NCI-H2107 treated with DMSO at 0.1 percent for 48 hours (cell line): ENCODE measurements around the gene MBD5.

Experiments
- DNase-seq: peaks from one replicate; lab custom pipeline; 2025; ENCODE audit not compliant: unreplicated experiment; lab: John Stamatoyannopoulos, UW

The MBD5 gene

GRCh38 chr2:148022882-148023281, 2.0 kb downstream of the MBD5 start:
- no peak for DNase-seq

GRCh38 chr2:148023861-148024260, 3.0 kb downstream of the MBD5 start:
- no peak for DNase-seq

GRCh38 chr2:148026573-148026972, 5.7 kb downstream of the MBD5 start:
- no peak for DNase-seq

- no peak for DNase-seq
Measured at GRCh38 chr2:148027822-148028221, 6.9 kb downstream of the MBD5 start.

- no peak for DNase-seq
Measured at GRCh38 chr2:148028781-148029180, 7.9 kb downstream of the MBD5 start.

GRCh38 chr2:148031152-148031551, 10.3 kb downstream of the MBD5 start:
- DNase-seq = no peak

GRCh38 chr2:148032215-148032614, 11.3 kb downstream of the MBD5 start:
- no peak for DNase-seq

- DNase-seq = no peak
Measured at GRCh38 chr2:148039783-148040182, 18.9 kb downstream of the MBD5 start.

- DNase-seq = no peak
Measured at GRCh38 chr2:148042219-148042618, 21.3 kb downstream of the MBD5 start.

GRCh38 chr2:148044322-148044721, 23.4 kb downstream of the MBD5 start:
- no peak for DNase-seq

- no peak for DNase-seq
Measured at GRCh38 chr2:148046802-148047201, 25.9 kb downstream of the MBD5 start.

GRCh38 chr2:148048475-148049221, 27.8 kb downstream of the MBD5 start:
- no peak for DNase-seq

GRCh38 chr2:148049284-148049683, 28.4 kb downstream of the MBD5 start:
- DNase-seq = no peak

GRCh38 chr2:148052687-148053086, 31.8 kb downstream of the MBD5 start:
- DNase-seq = no peak

- DNase-seq = no peak
Measured at GRCh38 chr2:148058641-148059040, 37.8 kb downstream of the MBD5 start.

- DNase-seq = no peak
Measured at GRCh38 chr2:148063633-148064032, 42.7 kb downstream of the MBD5 start.

- DNase-seq = no peak
Measured at GRCh38 chr2:148065936-148066335, 45.0 kb downstream of the MBD5 start.

GRCh38 chr2:148067801-148068200, 46.9 kb downstream of the MBD5 start:
- no peak for DNase-seq

GRCh38 chr2:148071351-148071750, 50.5 kb downstream of the MBD5 start:
- DNase-seq = no peak

- DNase-seq = no peak
Measured at GRCh38 chr2:148096012-148096411, 75.1 kb downstream of the MBD5 start.

GRCh38 chr2:148102641-148103040, 81.8 kb downstream of the MBD5 start:
- DNase-seq = no peak

- no peak for DNase-seq
Measured at GRCh38 chr2:148103946-148104345, 83.1 kb downstream of the MBD5 start.

GRCh38 chr2:148106331-148106730, 85.4 kb downstream of the MBD5 start:
- DNase-seq = no peak
